ENCODE measurements around the gene EPS15. TPM values are rescaled to one million over a fixed set of nuclear protein-coding genes. Genes with fewer than 3 reads are reported as not detected.
"Not testable (repeated sequence)": the region's sequence is repeated elsewhere in the genome, so short reads cannot be mapped to it uniquely, and the experiment has no call there.

The EPS15 gene
- total RNA-seq, 2 donors from 2014 or later, result 40.3 to 55.8 TPM

DNA sequence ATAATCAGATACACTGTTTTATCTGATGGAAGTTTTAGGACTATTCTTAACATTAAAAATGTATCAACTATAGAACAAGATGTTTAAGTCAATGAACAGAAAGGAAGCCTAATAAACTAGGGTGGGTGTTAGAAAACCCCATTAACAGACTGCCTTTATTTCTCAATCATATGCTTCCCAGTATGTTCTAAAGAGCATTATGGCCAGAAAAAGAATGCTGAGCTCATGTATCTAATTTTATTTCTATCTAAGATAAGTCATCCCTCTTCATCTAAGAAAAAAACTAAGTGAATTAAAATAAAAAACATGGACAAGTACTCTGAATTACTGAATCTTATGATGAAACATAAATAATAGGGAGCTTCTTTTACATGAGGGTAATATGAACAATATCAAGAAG lies 102.2 kb downstream of the EPS15 start:
- Histone ChIP-seq H3K27ac (no peak overlapping the region), H3K4me3 (no peak overlapping the region), H3K36me3 (no peaks in the 10 kb centered on the region), H3K4me1 (no peaks in the 10 kb centered on the region), H3K9me3 (no peaks in the 10 kb centered on the region), H3K9ac (ENCODE audit: low read depth in 2 of 2, low read length in 2 of 2) (no peak overlapping the region), H3K27me3 (no peaks in the 10 kb centered on the region)
- intact Hi-C loops (cut with DNase I), result no loop called here
- TF ChIP-seq, protein P1, sequence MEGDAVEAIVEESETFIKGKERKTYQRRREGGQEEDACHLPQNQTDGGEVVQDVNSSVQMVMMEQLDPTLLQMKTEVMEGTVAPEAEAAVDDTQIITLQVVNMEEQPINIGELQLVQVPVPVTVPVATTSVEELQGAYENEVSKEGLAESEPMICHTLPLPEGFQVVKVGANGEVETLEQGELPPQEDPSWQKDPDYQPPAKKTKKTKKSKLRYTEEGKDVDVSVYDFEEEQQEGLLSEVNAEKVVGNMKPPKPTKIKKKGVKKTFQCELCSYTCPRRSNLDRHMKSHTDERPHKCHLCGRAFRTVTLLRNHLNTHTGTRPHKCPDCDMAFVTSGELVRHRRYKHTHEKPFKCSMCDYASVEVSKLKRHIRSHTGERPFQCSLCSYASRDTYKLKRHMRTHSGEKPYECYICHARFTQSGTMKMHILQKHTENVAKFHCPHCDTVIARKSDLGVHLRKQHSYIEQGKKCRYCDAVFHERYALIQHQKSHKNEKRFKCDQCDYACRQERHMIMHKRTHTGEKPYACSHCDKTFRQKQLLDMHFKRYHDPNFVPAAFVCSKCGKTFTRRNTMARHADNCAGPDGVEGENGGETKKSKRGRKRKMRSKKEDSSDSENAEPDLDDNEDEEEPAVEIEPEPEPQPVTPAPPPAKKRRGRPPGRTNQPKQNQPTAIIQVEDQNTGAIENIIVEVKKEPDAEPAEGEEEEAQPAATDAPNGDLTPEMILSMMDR (IDR thresholded peaks at IDR 0.05), result no peak
- no peak for DNase-seq

DNA sequence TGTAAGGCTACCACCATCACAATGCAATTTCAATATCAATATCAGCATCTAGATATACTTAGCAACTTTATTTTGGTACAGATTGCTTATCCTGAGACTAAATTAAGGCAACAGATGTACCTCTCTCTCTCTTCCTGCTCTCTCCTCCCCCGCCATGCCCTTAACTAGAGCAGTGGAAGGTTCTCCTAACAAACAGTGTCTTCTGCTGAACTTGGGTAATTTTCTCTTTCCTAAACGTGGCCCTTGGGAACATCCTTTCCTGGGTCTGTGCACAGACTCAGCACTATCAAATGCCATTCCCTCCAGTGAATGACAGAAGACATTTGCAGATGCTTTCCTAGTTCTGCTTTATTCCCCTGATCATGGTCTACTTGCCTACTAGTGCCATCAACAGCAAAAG lies 103.1 kb downstream of the EPS15 start:
- no peak overlapping the region for H3K4me3 ChIP-seq
- H3K9me3 ChIP-seq, result no peaks in the 10 kb centered on the region
- H3K36me3 ChIP-seq, result no peaks in the 10 kb centered on the region
- no peak for DNase-seq
- H3K4me1 ChIP-seq, result no peaks in the 10 kb centered on the region
- H3K9ac ChIP-seq (ENCODE audit: low read depth in 2 of 2, low read length in 2 of 2), result no peak overlapping the region
- intact Hi-C loops (cut with DNase I), result no loop called here
- no peak overlapping the region for H3K27ac ChIP-seq
- no peaks in the 10 kb centered on the region for H3K27me3 ChIP-seq
- TF ChIP-seq, protein P1 (IDR thresholded peaks at IDR 0.05), result no peak

DNA sequence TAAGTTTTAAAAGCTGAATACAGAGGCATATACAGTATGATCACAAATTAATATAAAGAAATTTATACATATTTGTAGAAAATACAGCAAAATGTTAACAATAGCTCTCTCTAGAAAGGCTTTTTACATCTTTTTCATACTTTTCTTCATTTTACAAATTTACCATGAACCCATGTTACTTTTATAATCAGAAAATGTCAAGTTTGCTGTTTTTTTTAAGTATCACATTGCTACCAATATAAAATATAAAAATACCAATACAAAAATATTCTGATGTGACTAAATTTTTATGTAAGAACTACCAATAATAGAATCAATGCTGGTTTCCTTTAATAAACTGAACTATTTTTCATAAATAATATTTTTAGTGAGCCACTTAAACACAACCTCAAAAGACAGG lies 104.3 kb downstream of the EPS15 start:
- Histone ChIP-seq H3K27me3 (no peaks in the 10 kb centered on the region), H3K36me3 (no peaks in the 10 kb centered on the region), H3K4me3 (no peak overlapping the region), H3K27ac (no peak overlapping the region), H3K9me3 (no peaks in the 10 kb centered on the region), H3K9ac (ENCODE audit: low read depth in 2 of 2, low read length in 2 of 2) (no peak overlapping the region), H3K4me1 (no peaks in the 10 kb centered on the region)
- DNase-seq, result no peak
- TF ChIP-seq, protein P1 (IDR thresholded peaks at IDR 0.05), result no peak
- intact Hi-C loops (cut with DNase I), result no loop called here

DNA sequence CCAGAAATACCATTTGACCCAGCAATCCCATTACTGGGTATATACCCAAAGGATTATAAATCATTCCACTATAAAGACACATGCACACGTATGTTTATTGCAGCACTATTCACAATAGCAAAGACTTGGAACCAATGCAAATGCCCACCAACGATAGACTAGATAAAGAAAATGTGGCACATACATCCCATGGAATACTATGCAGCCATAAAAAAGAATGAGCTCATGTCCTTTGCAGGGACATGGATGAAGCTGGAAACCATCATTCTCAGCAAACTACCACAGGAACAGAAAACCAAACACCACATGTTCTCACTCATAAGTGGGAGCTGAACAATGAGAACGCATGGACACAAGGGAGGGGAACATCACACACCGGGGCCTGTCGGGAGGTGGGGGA lies 107.2 kb downstream of the EPS15 start:
- H3K4me1 ChIP-seq; H3K27ac ChIP-seq; intact Hi-C loops (cut with DNase I); H3K4me3 ChIP-seq; H3K9me3 ChIP-seq; H3K36me3 ChIP-seq; DNase-seq; H3K9ac ChIP-seq (ENCODE audit: low read depth in 2 of 2, low read length in 2 of 2); H3K27me3 ChIP-seq: not testable (repeated sequence)

DNA sequence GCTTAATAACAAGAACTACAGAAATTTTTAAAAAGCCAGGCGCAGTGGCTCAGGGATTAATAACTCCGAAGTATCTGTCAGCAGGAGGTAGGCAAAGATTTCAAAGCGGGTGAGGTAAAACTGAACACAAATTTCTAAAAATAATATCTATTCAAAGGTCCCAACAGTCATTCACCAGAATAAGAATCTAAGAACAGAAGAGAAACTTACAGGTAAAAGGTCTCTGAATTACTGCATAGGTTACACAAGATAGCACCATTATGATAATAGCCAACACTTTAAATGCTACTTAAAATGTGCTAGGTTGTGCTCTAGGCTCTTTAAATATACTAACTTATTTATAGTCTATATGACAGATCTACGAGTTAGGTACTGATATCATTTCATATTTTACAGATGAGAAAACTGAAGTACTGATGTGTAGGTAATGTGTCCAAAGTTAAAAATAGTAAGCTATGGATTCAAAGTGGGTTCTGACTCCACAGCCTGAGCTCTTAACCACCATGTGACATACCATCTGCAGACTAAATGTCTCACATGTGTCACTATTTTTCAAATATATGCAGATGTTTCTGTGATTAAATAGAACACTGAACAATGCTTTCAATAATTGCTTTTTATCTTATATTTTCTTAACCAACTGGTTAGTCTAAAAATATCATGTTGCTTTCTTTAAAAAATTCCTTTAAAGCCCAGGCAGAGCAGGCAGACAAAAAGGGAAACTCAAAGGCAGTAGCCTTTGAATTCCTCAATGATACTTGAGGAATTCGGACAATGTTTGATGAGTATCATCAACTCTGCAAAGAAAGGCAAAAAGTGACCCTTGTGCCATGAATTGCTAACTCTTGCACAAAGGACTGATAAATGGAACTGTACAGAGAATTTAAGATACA lies 108.3 kb downstream of the EPS15 start:
- no peaks in the 10 kb centered on the region for H3K36me3 ChIP-seq
- no peaks in the 10 kb centered on the region for H3K4me1 ChIP-seq
- DNase-seq, result no peak
- no peaks in the 10 kb centered on the region for H3K27me3 ChIP-seq
- H3K9me3 ChIP-seq, result no peaks in the 10 kb centered on the region
- H3K27ac ChIP-seq, result no peak overlapping the region
- intact Hi-C loops (cut with DNase I), result no loop called here
- no peak overlapping the region for H3K4me3 ChIP-seq
- no peak overlapping the region for H3K9ac ChIP-seq (ENCODE audit: low read depth in 2 of 2, low read length in 2 of 2)
- TF ChIP-seq, protein P1 (IDR thresholded peaks at IDR 0.05), result no peak

DNA sequence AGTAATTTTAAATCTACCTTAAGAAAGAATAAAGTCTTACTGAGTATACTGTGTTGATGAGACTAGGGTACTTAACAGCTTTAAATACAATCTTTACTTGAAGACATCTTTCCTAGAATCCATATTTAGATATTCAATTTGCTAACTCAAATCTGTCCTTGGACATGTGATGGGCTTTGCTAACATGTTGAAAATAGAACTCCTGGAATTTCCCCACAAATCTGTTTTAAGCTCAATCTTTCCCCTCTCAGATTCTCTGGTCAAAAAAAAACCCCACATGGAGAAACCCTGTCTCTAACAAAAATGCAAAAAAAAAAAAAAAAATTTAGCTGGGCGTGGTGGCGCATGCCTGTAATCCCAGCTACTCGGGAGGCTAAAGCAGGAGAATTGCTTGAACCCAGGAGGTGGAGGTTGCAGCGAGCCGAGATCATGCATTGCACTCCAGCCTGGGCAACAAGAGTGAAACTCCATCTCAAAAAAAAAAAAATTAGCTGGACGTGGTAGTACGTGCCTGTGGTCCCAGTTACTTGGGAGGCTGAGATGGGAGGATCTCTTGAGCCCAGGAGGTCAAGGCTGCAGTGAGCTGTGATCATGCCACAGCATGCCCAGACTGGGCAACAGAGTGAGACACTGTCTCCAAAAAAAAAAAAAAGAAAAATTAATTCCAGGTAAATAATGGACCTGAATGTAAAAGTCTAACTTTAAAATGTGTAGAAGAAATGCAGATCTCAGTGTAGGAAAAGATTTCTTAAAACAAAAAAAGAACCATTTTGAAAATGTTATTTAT lies 109.1 kb downstream of the EPS15 start:
- DNase-seq; H3K27ac ChIP-seq; H3K27me3 ChIP-seq; H3K9me3 ChIP-seq; intact Hi-C loops (cut with DNase I); H3K4me1 ChIP-seq; H3K36me3 ChIP-seq; H3K9ac ChIP-seq (ENCODE audit: low read depth in 2 of 2, low read length in 2 of 2); H3K4me3 ChIP-seq: not testable (repeated sequence)
